ENCODE measurements around the gene MIP. TPM values are rescaled to one million over a fixed set of nuclear protein-coding genes. Genes with fewer than 3 reads are reported as not detected.

Gene MIP
- total and polyA plus RNA-seq, 10 of the 15 experiments (the other 5 are each of a cell fraction or from before 2014, with no cell fraction given), result 0.04 to 0.18 (median 0.11) TPM; not detected in 3

DNA sequence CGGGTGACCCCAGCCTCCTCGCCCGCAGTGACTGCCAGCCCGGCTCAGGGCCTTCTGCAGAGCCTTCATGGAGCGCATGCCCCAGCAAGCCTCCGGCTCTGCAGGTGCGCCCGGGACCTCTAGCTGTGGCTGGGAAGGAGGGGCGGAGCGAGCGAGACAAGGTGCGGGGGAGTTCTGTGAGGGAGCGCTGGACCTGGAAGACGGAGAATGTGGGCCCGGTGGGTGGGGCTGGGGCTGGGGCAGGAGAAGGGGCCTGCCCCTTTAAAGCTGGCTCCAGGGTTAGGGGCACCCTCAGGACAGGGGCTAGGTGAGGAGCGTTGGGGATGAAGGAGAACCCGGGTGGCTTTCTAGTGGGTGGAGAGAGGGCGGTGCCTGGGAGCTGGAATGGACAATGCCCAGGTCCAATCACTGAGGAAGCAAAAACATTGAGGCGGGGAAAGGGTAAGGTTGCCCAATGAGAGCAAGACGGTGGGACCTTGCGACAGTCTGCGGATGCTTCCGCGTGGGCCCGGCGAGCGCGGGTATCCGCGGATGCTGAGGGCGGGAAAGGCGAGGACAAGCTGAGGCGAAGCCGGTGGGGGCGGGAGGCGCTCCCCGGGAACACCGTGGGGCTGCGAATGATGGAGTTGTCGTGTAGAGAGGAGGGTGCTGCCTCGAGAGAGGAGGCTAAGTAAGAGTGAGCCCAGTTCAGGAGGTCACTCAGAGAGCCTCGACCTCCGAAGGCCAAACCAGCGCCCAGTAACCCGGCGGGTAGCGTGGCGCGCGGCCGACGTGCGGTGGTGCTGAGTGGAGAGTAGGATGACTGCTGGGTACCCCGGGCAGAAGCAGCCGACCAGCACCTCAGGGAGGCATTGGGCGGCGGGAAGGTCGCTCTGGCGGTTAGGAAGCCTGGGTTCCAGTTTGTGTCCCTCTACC, 33.8 kb upstream of the MIP start, which contains the start of gene GLS2 (continued):
- TF ChIP-seq, protein P1, sequence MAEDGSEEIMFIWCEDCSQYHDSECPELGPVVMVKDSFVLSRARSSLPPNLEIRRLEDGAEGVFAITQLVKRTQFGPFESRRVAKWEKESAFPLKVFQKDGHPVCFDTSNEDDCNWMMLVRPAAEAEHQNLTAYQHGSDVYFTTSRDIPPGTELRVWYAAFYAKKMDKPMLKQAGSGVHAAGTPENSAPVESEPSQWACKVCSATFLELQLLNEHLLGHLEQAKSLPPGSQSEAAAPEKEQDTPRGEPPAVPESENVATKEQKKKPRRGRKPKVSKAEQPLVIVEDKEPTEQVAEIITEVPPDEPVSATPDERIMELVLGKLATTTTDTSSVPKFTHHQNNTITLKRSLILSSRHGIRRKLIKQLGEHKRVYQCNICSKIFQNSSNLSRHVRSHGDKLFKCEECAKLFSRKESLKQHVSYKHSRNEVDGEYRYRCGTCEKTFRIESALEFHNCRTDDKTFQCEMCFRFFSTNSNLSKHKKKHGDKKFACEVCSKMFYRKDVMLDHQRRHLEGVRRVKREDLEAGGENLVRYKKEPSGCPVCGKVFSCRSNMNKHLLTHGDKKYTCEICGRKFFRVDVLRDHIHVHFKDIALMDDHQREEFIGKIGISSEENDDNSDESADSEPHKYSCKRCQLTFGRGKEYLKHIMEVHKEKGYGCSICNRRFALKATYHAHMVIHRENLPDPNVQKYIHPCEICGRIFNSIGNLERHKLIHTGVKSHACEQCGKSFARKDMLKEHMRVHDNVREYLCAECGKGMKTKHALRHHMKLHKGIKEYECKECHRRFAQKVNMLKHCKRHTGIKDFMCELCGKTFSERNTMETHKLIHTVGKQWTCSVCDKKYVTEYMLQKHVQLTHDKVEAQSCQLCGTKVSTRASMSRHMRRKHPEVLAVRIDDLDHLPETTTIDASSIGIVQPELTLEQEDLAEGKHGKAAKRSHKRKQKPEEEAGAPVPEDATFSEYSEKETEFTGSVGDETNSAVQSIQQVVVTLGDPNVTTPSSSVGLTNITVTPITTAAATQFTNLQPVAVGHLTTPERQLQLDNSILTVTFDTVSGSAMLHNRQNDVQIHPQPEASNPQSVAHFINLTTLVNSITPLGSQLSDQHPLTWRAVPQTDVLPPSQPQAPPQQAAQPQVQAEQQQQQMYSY (CRISPR knock-in tag; IDR thresholded peaks at IDR 0.05), result no peak
- TF ChIP-seq CHD2 (IDR thresholded peaks at IDR 0.05; ENCODE audit: borderline replicate concordance, low read depth, low read length) (peak; percentile 42; the same call in 1 of the 2 replicates), BACH1 (IDR thresholded peaks at IDR 0.05; ENCODE audit: borderline replicate concordance) (no peak), ZBED1 (IDR thresholded peaks at IDR 0.05; ENCODE audit: borderline replicate concordance) (no peak), SPI1 (IDR thresholded peaks at IDR 0.05; ENCODE audit: borderline replicate concordance, insufficient read depth, low read depth, low read length) (no peak), BCL11A (IDR thresholded peaks at IDR 0.05; ENCODE audit: low read depth, low read length) (no peak), ESRRA (IDR thresholded peaks at IDR 0.05; ENCODE audit: low read length) (no peak), POLR2A (IDR thresholded peaks at IDR 0.05; ENCODE audit: low read depth, low read length) (no peak; the same call in 1 of the 2 replicates), NFXL1 (IDR thresholded peaks at IDR 0.05; ENCODE audit: borderline replicate concordance) (peak; percentile 86; the same call in 1 of the 2 replicates), TBL1XR1 (IDR thresholded peaks at IDR 0.05; ENCODE audit: low read depth, low read length) (no peak), KLF5 (IDR thresholded peaks at IDR 0.05; ENCODE audit: partially characterized antibody) (no peak)
- TF ChIP-seq, protein P2, sequence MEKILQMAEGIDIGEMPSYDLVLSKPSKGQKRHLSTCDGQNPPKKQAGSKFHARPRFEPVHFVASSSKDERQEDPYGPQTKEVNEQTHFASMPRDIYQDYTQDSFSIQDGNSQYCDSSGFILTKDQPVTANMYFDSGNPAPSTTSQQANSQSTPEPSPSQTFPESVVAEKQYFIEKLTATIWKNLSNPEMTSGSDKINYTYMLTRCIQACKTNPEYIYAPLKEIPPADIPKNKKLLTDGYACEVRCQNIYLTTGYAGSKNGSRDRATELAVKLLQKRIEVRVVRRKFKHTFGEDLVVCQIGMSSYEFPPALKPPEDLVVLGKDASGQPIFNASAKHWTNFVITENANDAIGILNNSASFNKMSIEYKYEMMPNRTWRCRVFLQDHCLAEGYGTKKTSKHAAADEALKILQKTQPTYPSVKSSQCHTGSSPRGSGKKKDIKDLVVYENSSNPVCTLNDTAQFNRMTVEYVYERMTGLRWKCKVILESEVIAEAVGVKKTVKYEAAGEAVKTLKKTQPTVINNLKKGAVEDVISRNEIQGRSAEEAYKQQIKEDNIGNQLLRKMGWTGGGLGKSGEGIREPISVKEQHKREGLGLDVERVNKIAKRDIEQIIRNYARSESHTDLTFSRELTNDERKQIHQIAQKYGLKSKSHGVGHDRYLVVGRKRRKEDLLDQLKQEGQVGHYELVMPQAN (conservative IDR thresholded peaks at IDR 0.05), result no peak
- TF ChIP-seq, protein P3, sequence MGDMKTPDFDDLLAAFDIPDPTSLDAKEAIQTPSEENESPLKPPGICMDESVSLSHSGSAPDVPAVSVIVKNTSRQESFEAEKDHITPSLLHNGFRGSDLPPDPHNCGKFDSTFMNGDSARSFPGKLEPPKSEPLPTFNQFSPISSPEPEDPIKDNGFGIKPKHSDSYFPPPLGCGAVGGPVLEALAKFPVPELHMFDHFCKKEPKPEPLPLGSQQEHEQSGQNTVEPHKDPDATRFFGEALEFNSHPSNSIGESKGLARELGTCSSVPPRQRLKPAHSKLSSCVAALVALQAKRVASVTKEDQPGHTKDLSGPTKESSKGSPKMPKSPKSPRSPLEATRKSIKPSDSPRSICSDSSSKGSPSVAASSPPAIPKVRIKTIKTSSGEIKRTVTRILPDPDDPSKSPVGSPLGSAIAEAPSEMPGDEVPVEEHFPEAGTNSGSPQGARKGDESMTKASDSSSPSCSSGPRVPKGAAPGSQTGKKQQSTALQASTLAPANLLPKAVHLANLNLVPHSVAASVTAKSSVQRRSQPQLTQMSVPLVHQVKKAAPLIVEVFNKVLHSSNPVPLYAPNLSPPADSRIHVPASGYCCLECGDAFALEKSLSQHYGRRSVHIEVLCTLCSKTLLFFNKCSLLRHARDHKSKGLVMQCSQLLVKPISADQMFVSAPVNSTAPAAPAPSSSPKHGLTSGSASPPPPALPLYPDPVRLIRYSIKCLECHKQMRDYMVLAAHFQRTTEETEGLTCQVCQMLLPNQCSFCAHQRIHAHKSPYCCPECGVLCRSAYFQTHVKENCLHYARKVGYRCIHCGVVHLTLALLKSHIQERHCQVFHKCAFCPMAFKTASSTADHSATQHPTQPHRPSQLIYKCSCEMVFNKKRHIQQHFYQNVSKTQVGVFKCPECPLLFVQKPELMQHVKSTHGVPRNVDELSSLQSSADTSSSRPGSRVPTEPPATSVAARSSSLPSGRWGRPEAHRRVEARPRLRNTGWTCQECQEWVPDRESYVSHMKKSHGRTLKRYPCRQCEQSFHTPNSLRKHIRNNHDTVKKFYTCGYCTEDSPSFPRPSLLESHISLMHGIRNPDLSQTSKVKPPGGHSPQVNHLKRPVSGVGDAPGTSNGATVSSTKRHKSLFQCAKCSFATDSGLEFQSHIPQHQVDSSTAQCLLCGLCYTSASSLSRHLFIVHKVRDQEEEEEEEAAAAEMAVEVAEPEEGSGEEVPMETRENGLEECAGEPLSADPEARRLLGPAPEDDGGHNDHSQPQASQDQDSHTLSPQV (IDR thresholded peaks at IDR 0.05), result no peak
- TF ChIP-seq, protein P4, sequence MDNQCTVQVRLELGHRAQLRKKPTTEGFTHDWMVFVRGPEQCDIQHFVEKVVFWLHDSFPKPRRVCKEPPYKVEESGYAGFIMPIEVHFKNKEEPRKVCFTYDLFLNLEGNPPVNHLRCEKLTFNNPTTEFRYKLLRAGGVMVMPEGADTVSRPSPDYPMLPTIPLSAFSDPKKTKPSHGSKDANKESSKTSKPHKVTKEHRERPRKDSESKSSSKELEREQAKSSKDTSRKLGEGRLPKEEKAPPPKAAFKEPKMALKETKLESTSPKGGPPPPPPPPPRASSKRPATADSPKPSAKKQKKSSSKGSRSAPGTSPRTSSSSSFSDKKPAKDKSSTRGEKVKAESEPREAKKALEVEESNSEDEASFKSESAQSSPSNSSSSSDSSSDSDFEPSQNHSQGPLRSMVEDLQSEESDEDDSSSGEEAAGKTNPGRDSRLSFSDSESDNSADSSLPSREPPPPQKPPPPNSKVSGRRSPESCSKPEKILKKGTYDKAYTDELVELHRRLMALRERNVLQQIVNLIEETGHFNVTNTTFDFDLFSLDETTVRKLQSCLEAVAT (IDR thresholded peaks at IDR 0.05), result 0 out of 2 replicates have a peak, but pooled peaks have one; percentile 22

Data from GM12878 (cell line).